Measurements from ENCODE around the gene ROPN1L. TPM values are rescaled to one million over a fixed set of nuclear protein-coding genes. Genes with fewer than 3 reads are reported as not detected.

The ROPN1L gene
- polyA plus RNA-seq, 3 donors: 1.5 to 2.1 (median 1.9) TPM

Small RNA genes within 50 kb of the gene (small RNA-seq; reads per million reads assigned to genes)
- not detected for gene MIR6131 (ENCODE audit: insufficient read length, low read depth)

Other genes starting within 250 kb of the ROPN1L start
- 10 to 100 TPM in 2 of 3 donors, 1 to 10 TPM in 1; 7.7 to 11.1 (median 10.4) TPM for gene ATPSCKMT, start 192.0 kb upstream of the ROPN1L start, polyA plus RNA-seq
- 100 to 1,000 TPM; 142 to 236 (median 229) TPM for gene CCT5, start 191.6 kb upstream of the ROPN1L start, polyA plus RNA-seq
- gene CMBL, start 134.0 kb upstream of the ROPN1L start, polyA plus RNA-seq: 1 to 10 TPM in 1 of 3 donors, under 1 TPM in 1, not detected in 1; 0.39 to 5.4 TPM
- gene MARCHF6, start 88.2 kb upstream of the ROPN1L start, polyA plus RNA-seq: 10 to 100 TPM; 24.0 to 90.1 (median 31.0) TPM
- gene ANKRD33B, start 122.2 kb downstream of the ROPN1L start, polyA plus RNA-seq: under 1 TPM in 1 of 3 donors, not detected in 2; 0.05 TPM

Measured in CD14-positive monocyte (primary cell).